Anterior cingulate cortex (tissue), 58 donors: ENCODE measurements around the gene FBXW5.

Source experiments
- DNase-seq, 58 donors: peaks; one replicate each; lab custom pipeline; 2025; lab: John Stamatoyannopoulos, UW

The FBXW5 gene, protein sequence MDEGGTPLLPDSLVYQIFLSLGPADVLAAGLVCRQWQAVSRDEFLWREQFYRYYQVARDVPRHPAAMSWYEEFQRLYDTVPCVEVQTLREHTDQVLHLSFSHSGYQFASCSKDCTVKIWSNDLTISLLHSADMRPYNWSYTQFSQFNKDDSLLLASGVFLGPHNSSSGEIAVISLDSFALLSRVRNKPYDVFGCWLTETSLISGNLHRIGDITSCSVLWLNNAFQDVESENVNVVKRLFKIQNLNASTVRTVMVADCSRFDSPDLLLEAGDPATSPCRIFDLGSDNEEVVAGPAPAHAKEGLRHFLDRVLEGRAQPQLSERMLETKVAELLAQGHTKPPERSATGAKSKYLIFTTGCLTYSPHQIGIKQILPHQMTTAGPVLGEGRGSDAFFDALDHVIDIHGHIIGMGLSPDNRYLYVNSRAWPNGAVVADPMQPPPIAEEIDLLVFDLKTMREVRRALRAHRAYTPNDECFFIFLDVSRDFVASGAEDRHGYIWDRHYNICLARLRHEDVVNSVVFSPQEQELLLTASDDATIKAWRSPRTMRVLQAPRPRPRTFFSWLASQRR

DNA sequence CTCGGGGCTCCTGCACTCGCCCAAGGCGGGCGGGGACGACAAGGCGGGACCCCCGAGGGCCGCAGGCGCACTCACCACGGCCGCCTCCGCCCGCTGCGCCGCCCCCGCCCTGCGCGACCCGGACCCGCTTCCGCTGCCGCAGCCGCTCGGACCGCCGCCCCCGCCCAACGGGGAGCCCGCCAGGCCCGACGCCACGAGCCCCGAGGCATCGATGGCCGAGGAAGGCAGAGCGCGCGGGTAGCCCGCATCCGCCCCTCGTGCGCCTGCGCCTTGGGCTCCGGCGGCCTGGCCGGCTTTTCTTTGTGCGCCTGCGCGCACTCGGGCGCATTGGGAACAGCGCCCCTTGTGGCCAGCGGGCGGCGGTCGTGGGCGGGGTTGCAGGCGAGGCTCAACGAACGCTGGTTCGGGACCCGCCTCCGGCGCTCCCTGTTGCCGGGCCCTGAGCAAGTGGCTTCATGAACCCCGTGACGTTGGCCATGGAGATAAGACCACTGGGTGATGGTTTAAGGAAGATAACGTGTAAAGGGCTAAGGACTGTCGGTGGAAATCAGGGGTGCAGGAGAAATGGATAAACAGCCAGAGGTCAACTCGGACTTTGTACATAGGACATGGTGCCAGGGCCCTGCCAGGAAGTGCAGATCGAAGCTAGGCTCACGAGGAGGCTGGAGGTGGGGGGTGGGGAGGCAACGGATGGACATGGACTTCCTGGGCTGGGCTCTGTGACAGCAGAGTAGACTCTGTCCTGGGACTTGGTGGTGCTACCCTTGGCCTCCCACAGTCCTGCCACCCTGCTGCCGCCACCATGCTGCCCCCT is at the start of gene FBXW5, which contains the start of gene C8G:
TSS of gene FBXW5 (minus strand) at position 220 of the 814 bp plus-strand sequence. CDS start 655 bp downstream, outside the sequence.
TSS of gene C8G (plus strand) at position 725 of the 814 bp plus-strand sequence. CDS start at position 803, 78 bp downstream.
- DNase-seq, result peak; percentile 60 to 95 (median 90)

- DNase-seq, result no peak
These were observed 48.4 kb upstream of the FBXW5 start for GRCh38 chr9:136992819-136993369.

DNA sequence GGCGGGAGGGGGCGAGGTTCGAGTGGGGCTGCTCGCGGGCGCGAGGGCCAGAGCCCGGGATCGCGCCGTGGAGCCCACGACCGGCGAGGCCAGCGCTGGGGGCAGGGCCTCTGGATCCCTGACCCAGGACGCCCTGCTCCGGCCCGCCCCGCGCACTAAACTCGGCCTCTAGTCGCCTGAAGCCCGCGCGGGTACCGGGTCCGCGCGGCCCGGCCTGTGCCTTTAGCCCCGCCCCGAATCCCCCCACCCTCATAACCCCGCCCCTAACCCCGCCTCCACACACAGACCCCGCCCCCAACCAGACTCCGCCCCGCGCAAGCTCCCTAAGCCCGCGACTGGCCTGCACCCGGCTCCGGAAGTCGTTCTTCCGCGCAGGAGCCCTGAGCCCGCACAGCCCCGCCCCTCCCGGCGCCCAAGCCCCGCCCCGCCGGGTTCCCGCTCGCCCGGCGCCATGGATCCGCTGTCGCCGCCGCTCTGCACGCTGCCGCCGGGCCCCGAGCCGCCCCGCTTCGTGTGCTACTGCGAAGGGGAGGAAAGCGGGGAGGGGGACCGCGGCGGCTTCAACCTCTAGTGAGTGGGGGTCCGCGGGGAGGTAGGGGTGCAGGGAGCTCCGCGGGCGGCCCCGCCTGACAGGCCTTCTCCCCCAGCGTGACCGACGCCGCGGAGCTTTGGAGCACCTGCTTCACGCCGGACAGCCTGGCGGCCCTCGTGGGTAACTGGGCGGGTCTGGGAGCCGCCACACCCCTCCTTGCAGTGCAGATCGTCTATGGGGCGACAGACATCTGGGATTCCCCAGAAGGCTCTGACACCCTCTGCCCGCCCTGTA is 47.7 kb upstream of the FBXW5 start, which contains the start of gene PAXX:
TSS of gene PAXX (plus strand) at position 430 of the 826 bp plus-strand sequence. CDS start at position 452, 22 bp downstream.
- peak; percentile 21 to 95 (median 86) for DNase-seq

DNA sequence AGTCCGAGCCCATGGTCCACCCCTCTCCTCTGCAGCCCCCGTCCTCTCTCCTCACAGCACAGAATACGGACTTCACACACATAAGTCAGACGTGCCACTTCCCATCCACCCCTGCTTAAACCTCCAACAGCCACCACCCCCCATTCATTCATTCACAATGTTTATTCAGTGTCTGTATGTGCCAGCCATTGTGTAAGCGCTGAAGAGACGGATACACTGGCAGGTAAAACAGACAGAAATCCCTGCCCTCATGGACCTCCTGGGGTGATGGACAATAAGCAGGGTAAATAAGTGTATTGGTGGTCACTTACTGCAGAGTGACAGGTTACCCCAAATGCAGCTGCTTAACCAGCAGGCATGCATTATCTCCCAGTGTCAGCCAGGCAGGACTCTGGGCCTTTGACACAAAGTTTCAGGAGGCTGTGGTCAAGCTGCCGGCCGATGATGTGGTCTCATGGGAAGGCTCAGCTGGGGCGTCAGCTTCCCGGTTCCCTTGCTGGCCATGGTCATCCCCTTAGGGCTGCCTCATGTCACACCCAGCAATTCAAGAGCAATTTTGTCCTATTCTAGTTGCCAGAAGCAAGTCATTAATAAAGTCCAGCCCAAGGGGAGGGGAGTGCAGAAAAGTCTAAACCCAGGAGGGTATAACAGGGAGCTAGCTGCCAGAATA is 45.8 kb upstream of the FBXW5 start:
- DNase-seq, result no peak

GRCh38 chr9:136988872-136989271 is 44.3 kb upstream of the FBXW5 start:
- DNase-seq, result no peak

- DNase-seq, result no peak
These were observed 41.3 kb upstream of the FBXW5 start for GRCh38 chr9:136985853-136986252.

DNA sequence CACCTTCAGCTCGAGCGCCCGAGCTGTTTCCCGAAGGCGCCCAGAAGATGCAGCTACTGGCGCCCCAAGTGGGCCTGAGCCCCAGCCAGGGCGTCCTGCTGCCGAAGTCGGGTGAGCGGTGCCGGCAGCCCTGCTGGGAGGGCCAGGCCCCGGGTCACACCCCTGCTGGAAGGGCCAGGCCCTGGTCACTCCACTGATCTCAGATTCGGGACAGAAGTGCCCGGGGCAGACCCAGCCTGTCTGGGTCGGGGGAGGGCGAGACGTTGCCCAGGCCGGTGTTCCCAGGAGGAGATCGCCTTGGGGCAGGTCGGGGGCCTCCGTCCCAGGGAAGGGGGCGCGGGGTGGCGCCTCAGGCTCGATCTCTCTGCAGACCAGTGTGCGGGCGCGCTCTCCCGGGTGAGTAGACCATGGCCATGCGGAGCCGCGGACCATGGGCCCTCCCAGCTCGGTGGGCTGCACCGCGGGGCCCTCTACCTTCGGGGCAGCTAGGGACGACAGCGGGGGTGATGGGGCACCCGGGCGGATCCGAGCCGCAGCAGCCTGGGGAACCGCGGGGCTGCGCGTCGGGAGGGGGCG is 40.6 kb upstream of the FBXW5 start:
- DNase-seq, result peak in 2 of 58 donors; percentile 23 to 52

GRCh38 chr9:136984464-136985026 is 40.0 kb upstream of the FBXW5 start:
- peak in 1 of 58 donors; percentile 71 for DNase-seq

GRCh38 chr9:136983656-136984314 is 39.2 kb upstream of the FBXW5 start:
- peak in 2 of 58 donors; percentile 19 to 66 for DNase-seq

DNA sequence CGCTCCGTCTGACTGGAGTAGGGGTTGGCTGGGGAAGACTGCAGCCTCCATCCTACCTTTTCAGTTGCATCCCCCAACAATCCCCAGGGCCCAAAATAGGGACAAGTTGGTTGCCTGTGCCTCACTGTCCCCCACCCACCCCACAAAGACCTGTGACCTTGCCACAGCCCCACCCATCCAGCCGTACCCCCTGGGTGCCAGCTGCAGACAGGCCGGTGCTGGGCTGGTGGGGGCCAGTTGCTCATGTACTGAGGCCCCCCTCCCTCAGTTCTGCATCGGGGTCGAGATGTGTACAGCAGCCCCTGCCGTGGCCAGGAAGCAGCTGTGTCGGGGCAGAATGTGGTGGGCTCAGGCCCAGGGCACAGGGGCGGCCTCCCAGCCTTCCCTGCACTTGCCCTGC is 38.6 kb upstream of the FBXW5 start:
- DNase-seq, result peak in 11 of 58 donors; percentile 46 to 84 (median 66)

DNA sequence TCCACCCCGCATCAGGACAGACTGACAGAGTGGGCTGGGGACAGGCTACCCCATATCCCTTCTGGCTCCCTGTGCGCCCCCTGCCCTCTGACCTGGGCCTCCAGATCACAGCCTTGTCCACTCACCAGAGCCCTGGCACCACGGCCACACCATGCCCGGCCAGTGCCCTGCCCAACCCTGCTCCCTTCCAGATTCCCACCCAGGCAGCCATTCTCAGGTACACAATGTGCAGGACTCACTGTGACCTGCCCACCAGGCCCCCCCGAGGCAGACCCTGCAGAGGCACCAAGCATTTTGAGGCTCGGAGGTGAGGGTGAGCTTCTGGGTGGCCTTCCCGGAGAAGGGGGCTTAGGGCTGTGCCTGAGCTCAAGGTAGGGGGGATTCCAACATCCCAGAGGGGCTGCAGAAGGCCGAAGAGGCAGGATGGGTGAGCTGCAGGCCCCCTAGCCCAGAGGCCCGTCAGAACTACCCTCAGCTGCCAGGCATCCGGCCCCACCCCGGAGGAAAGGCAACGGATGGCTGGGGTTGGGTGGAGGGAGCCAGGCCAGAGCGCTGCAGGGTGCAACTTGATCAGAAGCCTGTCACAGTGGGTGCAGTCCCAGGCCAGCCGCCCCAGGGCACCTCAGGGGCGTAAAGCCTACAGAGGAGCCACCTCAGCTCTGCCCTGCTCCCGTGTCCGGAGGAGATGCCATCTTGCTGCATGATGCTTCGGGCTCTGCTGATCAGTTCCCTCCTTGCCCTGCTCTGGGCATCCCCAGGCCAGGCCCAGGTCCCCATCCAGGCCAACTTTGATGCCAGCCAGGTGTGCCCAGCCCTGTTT is 37.9 kb upstream of the FBXW5 start, which contains the start of gene LCNL1:
TSS of gene LCNL1 (plus strand) at position 762 of the 820 bp plus-strand sequence. CDS start 594 bp downstream, outside the sequence.
- DNase-seq, result peak in 50 of 58 donors; percentile 40 to 89 (median 74)

GRCh38 chr9:136981588-136982231 is 37.2 kb upstream of the FBXW5 start:
- DNase-seq, result peak in 45 of 58 donors; percentile 24 to 85 (median 68)

- peak in 7 of 58 donors; percentile 51 to 74 (median 69) for DNase-seq
These were observed 36.3 kb upstream of the FBXW5 start for GRCh38 chr9:136980669-136981478.

GRCh38 chr9:136979769-136980587 is 35.4 kb upstream of the FBXW5 start:
- peak in 5 of 58 donors; percentile 23 to 58 (median 37) for DNase-seq
